IPS DF 4.7 (cell line): Measurements from ENCODE around the gene STX4.
"Not testable (repeated sequence)": the region's sequence is repeated elsewhere in the genome, so short reads cannot be mapped to it uniquely, and the experiment has no call there.

Experiments
- DNase-seq: peaks from one replicate; pipeline ENCODE4 v3.0.0-alpha.2; 2013; ENCODE audit warnings: low spot score; ENCODE audit errors: extremely low read depth

The STX4 gene

DNA sequence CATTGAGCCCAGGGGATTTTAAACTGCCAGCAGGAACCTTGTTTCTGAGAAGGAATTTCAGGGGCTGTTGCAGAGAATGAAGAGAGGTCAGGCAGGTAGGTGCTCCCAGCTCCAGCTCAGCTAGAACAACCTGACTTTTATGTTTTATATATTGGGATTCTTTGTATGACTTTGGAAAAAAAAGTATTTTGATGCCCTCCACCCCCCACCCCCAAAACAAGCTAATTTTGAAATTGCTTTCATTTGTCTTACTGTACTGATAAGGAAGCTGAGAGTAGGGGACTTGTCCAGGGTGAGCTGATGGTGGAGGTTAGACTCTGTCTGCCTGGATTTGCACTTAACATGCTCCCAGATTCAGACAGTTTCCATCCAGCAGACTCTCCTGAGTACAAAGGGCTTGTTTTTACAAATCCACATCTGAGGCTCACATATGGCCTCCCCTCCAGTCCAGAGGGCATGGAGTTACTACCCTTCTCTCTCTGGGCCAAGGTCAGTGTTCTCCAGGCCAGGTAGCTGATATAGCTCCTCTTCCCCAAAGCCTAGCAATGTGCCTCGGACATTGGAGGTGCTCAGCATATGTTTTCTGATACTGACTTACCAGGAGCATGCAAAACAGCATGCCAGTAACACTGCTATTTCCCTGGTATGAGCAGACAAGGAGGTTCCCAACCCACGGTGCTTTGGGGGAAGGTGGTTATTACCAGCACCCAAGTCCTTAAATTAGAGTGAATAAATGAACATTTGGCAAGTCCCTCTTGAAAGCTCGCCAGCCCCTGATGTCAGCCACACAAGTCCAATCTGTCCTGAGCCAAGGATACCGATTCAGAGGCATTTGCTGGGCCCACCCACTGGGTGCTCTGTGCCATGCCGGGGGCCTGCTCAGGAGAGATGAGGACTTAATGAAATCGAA lies 34.3 kb upstream of the STX4 start:
- DNase-seq = no peak

DNA sequence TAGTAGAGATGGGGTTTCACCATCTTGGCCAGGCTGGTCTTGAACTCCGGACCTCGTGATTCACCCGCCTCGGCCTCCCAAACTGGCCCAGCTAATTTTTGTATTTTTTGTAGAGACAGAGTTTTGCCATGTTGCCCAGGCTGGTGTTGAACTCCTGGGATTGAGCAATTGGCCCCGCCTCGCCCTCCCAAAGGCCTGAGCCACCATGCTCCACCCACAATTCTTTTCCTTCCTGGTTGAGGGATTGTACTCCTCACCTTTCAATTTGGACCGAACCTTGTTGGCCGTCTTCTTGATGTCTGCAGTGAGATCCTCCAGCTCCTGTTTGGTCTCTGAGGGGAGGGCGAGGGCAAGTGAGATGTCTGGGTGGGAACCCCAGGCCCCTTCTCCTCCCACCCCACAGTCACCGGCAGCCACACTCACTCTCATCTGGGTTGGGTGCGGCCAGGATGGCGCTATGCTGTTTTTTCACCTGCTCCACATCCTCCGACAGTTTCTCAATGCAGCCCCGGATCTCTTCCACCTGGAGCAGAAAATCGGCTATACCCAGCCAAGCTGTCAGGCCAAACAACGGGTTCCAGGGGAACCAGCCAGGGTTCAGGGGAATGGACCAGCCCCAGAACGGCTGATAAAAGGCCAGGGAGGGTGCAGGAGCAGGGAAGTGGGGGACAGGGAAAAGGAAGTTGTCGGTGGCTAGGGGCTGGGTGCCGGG lies 32.5 kb upstream of the STX4 start:
- DNase-seq = no peak

GRCh38 chr16:31001507-31002249 lies 31.7 kb upstream of the STX4 start:
- DNase-seq = no peak

GRCh38 chr16:31002250-31002700 lies 31.1 kb upstream of the STX4 start:
- DNase-seq = no peak

DNA sequence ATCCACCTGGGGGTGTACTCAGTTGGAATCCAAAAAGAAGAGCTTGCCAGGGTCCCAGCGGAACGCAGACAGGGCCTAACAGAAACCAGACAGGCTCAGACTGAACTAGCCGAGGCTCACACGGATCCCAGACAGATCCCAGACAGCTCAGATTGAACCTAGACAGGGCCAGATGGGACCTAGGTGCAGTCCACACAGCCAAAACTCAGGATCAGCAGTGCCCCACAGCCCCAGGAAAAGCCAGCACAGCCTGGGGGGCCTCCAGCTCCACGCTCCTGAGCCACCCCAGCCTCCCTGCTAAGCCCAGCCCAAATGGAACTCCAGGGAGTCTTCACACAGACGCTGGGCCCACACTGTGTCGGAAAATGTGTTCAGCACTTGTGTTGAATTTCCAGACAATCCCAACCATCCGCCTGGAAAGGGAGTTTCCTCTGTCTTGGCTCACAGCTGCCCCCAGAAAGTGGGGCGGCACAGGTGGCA lies 30.5 kb upstream of the STX4 start:
- no peak for DNase-seq

- DNase-seq = no peak
Measured at GRCh38 chr16:31003744-31004143, 29.6 kb upstream of the STX4 start.

- no peak for DNase-seq
Measured at GRCh38 chr16:31004658-31005057, 28.7 kb upstream of the STX4 start.

GRCh38 chr16:31005350-31006085 lies 27.8 kb upstream of the STX4 start:
- no peak for DNase-seq

DNA sequence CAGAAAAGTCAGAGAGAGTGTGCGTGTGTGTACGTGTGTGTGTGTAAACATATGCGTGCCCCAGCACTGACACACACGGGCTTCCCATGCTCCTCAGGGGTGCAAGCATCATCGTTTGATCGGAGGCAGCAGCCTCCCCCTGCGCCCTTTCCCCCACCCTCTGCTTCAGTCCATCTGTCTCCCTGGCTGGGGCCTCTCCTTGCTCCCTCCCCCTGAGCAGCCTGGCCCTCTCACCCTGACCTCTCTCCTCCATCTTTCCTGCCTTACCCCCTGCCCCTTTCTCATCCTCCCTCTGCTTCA lies 27.3 kb upstream of the STX4 start:
- DNase-seq = no peak

- DNase-seq = no peak
Measured at GRCh38 chr16:31006589-31006988, 26.8 kb upstream of the STX4 start.

GRCh38 chr16:31007684-31008083 lies 25.7 kb upstream of the STX4 start:
- DNase-seq = no peak

DNA sequence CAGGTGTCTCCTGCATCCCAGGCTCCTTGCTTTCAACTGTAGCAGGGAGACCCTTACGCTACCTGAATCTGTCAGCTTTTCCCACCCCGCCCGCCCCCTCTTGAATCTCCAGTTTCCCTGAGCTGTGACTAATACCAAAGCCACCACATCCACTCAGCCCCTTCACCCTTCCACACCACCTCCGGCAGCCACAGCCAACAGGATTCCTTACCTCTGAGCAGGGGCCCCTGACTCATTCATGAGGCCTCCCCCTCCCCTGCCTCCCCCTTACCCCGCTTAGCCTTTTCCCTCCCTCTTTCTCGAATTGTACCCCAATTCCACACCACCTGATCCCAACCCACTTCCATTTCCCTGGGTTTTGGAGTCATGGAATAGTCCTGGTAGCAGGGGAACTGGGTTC lies 25.2 kb upstream of the STX4 start:
- no peak for DNase-seq

GRCh38 chr16:31008551-31008950 lies 24.8 kb upstream of the STX4 start:
- no peak for DNase-seq

GRCh38 chr16:31009120-31009519 lies 24.2 kb upstream of the STX4 start:
- DNase-seq = no peak

GRCh38 chr16:31009894-31010584 lies 23.3 kb upstream of the STX4 start:
- no peak for DNase-seq

- DNase-seq = no peak
Measured at GRCh38 chr16:31010585-31011325, 22.6 kb upstream of the STX4 start, which contains the start of gene STX1B. Gene STX1B, minus strand, starts transcription at chr16:31010638. Its CDS starts 242 bp downstream, at chr16:31010396.

DNA sequence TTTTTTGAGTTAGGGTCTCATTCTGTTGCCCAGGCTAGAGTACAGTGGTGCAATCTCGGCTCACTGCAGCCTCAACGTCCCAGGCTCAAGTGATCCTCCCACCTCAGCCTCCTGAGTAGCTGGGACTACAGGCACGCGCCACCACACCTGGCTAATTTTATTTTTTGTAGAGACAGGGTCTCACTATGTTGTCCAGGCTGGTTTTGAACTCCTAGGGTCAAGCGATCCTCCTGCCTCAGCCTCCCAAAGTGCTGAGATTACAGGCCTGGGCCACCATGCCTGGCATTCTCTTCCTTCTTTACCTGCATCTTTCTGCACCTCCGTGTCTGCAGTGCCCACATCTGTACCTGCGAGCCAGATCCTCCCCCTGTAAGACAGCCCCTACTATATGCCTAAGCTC lies 21.5 kb upstream of the STX4 start:
- not testable (repeated sequence) for DNase-seq

- DNase-seq = not testable (repeated sequence)
Measured at GRCh38 chr16:31013292-31013691, 20.1 kb upstream of the STX4 start.

- no peak for DNase-seq
Measured at GRCh38 chr16:31016018-31016417, 17.3 kb upstream of the STX4 start.

DNA sequence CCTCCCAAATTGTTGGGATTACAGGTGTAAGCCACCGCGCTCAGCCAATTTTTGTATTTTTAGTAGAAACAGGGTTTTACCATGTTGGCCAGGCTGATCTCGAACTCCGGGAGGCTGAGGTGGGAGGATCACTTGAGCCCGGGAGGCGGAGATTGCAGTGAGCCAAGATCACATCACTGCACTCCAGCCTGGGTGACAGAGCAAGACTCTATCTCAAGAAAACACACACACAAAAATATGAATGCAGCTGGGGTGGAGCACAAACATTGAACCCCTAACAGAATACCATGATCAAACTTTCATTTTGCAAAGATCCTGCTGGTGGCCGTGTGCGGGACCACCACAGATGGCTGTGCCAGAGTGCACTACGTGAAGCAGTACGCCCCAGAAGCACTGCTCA lies 15.6 kb upstream of the STX4 start:
- not testable (repeated sequence) for DNase-seq
